ENCODE measurements around the gene EXOC3.
"Not testable (repeated sequence)": the region's sequence is repeated elsewhere in the genome, so short reads cannot be mapped to it uniquely, and the experiment has no call there.

The EXOC3 gene

GRCh38 chr5:507986-508575 is 65.1 kb downstream of the EXOC3 start:
- DNase-seq = not testable (repeated sequence)

GRCh38 chr5:509611-510185 is 66.7 kb downstream of the EXOC3 start:
- no peak for DNase-seq

- no peak for DNase-seq
These were observed 67.5 kb downstream of the EXOC3 start for GRCh38 chr5:510521-510920.

- DNase-seq = no peak
These were observed 68.5 kb downstream of the EXOC3 start for GRCh38 chr5:511476-511875.

DNA sequence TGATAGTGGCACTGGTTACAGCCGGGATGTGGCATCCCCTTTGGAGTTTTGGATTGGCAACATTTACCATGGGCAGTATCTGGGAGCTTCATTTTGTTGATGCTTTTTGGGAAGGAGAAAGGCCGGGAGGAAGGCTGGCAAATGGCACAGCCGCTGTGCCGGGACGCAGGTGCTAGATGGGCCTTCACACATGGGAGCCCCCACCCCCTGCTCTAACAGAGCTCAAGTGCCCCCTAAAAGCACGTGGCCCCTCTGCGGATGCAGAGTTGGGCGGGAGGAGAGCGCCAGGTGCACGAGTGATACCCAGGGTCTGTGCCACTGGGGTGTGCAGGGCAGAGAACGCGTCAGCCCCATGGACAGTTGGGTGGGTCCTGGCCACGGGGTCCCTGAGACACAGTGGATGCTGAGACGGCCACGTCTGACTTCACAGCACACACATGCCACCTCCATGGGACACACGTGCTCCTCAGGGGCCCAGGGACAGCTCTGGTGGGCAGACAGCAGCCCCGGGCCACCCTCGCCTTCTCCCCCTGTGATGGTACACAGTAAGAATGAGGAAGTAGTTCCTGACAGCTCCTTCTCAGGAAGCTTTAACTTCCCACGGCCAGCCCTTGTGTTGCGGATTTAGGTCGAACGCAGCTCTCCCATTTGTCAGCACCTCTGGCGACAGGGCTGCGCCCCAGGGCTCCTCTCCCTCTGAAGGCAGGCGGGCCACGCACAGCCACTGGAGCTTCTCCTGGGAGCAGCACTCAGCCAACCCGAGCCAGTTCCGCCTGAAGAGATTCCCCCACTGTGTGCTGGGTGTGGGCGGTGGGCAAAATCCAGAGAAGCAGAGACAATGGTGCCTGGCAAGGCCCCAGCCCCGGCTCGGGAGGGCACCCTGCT is 70.5 kb downstream of the EXOC3 start:
- no peak for DNase-seq

DNA sequence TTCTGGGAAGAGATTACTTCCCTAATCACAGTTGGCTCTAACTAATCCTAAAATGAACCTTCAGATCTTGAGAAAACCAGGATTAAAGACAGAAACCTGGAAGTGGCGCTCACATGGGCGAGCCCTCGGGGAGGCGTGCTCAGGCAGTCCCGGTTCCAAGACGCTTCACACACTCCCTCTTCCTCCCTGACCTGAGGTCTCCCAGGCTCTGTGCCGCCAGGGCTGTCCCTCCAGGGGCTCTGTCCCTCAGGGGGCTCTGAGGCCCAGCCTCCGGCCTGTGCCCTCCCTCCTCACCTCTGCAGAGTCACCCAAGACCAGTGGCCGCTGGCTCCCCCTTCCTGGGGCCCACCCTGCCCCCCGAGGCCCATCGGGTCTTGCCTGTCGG is 71.1 kb downstream of the EXOC3 start:
- no peak for DNase-seq

- DNase-seq = no peak
These were observed 71.7 kb downstream of the EXOC3 start for GRCh38 chr5:514673-515072.

- DNase-seq = no peak
These were observed 72.4 kb downstream of the EXOC3 start for GRCh38 chr5:515273-515836.

- DNase-seq = no peak
These were observed 73.5 kb downstream of the EXOC3 start for GRCh38 chr5:516338-516925.
